NOMO-1 treated with dmso at 0.1 percent for 144 hours (cell line): ENCODE data around the gene UQCC2.

Experiments
- DNase-seq: peaks from one replicate; lab custom pipeline; 2025; ENCODE audit not compliant: unreplicated experiment; lab: John Stamatoyannopoulos, UW

UQCC2 gene

GRCh38 chr6:33692078-33692759 is 19.3 kb downstream of the UQCC2 start:
- no peak for DNase-seq

GRCh38 chr6:33691456-33692077 is 19.9 kb downstream of the UQCC2 start:
- no peak for DNase-seq

GRCh38 chr6:33690766-33691165 is 20.7 kb downstream of the UQCC2 start:
- DNase-seq, result no peak

- no peak for DNase-seq
Observed at GRCh38 chr6:33689879-33690278, 21.6 kb downstream of the UQCC2 start.

- no peak for DNase-seq
Observed at GRCh38 chr6:33689148-33689494, 22.4 kb downstream of the UQCC2 start.

GRCh38 chr6:33688451-33689147 is 22.9 kb downstream of the UQCC2 start:
- no peak for DNase-seq

GRCh38 chr6:33688006-33688405 is 23.5 kb downstream of the UQCC2 start:
- DNase-seq, result no peak

GRCh38 chr6:33686981-33687975 is 24.2 kb downstream of the UQCC2 start:
- DNase-seq, result no peak

- DNase-seq, result no peak
Observed at GRCh38 chr6:33686225-33686924, 25.1 kb downstream of the UQCC2 start.

- DNase-seq, result no peak
Observed at GRCh38 chr6:33685411-33686224, 25.9 kb downstream of the UQCC2 start.

GRCh38 chr6:33684983-33685382 is 26.5 kb downstream of the UQCC2 start:
- no peak for DNase-seq

- DNase-seq, result no peak
Observed at GRCh38 chr6:33684428-33684896, 27.0 kb downstream of the UQCC2 start.

GRCh38 chr6:33683576-33684427 is 27.7 kb downstream of the UQCC2 start:
- no peak for DNase-seq

- DNase-seq, result no peak
Observed at GRCh38 chr6:33683051-33683571, 28.4 kb downstream of the UQCC2 start.

- no peak for DNase-seq
Observed at GRCh38 chr6:33682341-33682740, 29.2 kb downstream of the UQCC2 start.

GRCh38 chr6:33679761-33680160 is 31.7 kb downstream of the UQCC2 start:
- no peak for DNase-seq

- DNase-seq, result no peak
Observed at GRCh38 chr6:33678932-33679490, 32.5 kb downstream of the UQCC2 start.
